Measurements from ENCODE around the gene ESRRA.
"Not testable (repeated sequence)": the region's sequence is repeated elsewhere in the genome, so short reads cannot be mapped to it uniquely, and the experiment has no call there.

Gene ESRRA

DNA sequence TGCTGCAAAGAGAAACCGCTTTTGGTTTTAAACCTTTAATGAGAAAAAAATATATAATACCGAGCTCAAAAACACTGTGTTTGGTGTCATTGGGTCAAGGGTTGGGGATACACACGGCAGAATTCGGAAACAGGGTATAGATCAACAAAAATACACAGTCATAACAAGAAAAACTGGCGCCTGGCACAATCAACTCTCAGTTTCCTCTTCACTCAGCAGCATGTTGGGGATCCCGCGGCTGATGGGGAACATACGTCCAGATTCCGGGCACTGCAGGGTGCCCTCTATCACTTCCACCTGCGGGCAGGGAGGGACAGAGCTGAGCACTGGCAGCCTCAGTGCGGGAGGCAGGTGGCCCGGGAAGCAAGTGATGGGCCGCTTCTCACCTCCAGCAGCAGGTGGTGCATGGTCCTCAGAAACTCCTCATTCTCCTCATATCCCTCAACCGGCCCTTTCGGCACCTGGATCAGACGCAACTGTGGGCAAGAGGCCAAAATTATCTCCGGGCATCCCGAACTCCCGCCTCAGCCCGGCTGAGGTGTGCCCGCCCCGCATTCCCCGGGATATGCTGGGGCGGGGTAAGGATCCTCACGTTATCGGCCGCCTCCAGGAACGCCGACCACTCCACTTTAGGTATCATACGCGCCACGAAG, 11.5 kb downstream of the ESRRA start:
- H3K9ac ChIP-seq (ENCODE audit: low read length in 2 of 2): peak overlapping the region; percentile 96 to 98
- no peaks in the 10 kb centered on the region for H3K27me3 ChIP-seq (ENCODE audit: control insufficient read depth in 1 of 2, insufficient read depth in 2 of 2, low read length in 2 of 2)
- H3K4me1 ChIP-seq (ENCODE audit: control insufficient read depth, insufficient read depth, low read length): peaks cover 25% of the 10 kb centered on the region
- peak overlapping the region; percentile 99 for H3K27ac ChIP-seq (ENCODE audit: low read length)
- H3K36me3 ChIP-seq (ENCODE audit: control insufficient read depth in 2 of 2, insufficient read depth in 2 of 2, low read length in 2 of 2): peaks cover 10 to 16% of the 10 kb centered on the region in 2 donors
- no peaks in the 10 kb centered on the region for H3K9me3 ChIP-seq (ENCODE audit: control insufficient read depth in 2 of 2, low read length in 2 of 2)
- H3K4me3 ChIP-seq (ENCODE audit: low read length in 2 of 2): peak overlapping the region; percentile 91 to 97

DNA sequence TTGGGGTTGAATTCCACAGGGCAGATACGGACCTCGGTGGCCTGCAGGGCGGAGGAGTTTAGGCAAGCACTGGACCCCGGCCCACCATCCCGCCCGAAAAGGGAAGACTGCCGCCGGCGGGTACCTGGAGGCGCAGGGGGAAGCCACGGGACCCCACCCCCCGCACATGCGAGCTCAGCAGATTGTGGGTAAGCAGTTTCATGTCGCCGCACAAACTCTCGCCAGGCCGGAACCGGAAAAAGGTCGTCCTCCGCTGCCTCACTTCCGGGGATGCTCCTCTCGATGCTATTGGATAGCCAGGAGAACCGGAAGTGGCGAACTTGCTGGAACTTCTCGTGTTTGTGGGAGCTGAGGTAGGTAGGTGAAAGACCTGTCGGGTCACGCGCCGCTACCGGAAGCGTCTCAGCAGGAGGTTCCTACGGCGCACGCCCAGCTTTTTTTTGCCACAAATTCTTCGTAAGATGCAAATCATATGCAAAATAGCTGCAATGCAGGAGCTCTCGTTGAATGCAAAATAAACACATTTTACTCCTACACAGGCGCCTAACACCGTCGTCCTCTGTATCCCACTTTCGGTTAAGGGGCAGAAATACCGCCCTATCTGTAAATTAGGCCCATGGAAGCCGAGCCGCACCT, 12.1 kb downstream of the ESRRA start, which contains the start of gene TRMT112:
Gene TRMT112, minus strand, starts transcription at position 235 of the 636 bp plus-strand sequence. Its CDS starts 33 bp downstream, at position 202.
- Histone ChIP-seq H3K36me3 (ENCODE audit: control insufficient read depth in 2 of 2, insufficient read depth in 2 of 2, low read length in 2 of 2) (peaks cover 10 to 16% of the 10 kb centered on the region in 2 donors), H3K27ac (ENCODE audit: low read length) (peak within 1 kb of the TSS; percentile 99), H3K9ac (ENCODE audit: low read length in 2 of 2) (peak within 1 kb of the TSS; percentile 96 to 98), H3K27me3 (ENCODE audit: control insufficient read depth in 1 of 2, insufficient read depth in 2 of 2, low read length in 2 of 2) (no peaks in the 10 kb centered on the region), H3K4me1 (ENCODE audit: control insufficient read depth, insufficient read depth, low read length) (peaks cover 25% of the 10 kb centered on the region), H3K4me3 (ENCODE audit: low read length in 2 of 2) (peak within 1 kb of the TSS; percentile 91 to 97), H3K9me3 (ENCODE audit: control insufficient read depth in 2 of 2, low read length in 2 of 2) (no peaks in the 10 kb centered on the region)

DNA sequence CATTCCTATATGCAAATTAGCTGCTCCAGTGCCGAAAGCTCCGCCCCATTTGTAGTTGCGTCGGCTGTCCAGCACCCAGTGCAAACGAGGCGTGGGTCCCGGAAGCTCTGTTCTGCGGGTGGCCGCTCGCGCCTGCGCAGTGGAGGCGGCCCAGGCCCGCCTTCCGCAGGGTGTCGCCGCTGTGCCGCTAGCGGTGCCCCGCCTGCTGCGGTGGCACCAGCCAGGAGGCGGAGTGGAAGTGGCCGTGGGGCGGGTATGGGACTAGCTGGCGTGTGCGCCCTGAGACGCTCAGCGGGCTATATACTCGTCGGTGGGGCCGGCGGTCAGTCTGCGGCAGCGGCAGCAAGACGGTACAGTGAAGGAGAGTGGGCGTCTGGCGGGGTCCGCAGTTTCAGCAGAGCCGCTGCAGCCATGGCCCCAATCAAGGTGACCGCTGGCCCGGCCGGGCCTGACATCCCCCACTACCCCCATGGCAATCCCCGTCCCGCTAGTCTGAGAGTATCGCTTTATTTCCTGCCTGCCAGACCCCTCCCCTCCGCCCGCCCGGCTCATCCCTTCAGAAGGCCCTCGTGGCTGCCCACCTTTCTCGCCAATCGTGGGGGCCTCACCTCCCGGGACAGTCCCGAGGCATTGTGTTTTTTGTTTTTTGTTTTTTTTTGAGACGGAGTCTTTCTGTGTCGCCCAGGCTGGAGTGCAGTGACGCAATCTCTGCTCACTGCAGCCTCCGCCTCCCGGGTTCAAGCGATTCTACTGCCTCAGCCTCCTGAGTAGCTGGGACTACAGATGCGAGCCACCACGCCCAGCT, 12.8 kb downstream of the ESRRA start, which contains the start of gene PRDX5:
Gene PRDX5, plus strand, starts transcription at position 161 of the 805 bp plus-strand sequence. Its CDS starts 95 bp downstream, at position 256.
- H3K9ac ChIP-seq (ENCODE audit: low read length in 2 of 2): peak within 1 kb of the TSS; percentile 96 to 98
- peak within 1 kb of the TSS; percentile 99 for H3K27ac ChIP-seq (ENCODE audit: low read length)
- H3K27me3 ChIP-seq (ENCODE audit: control insufficient read depth in 1 of 2, insufficient read depth in 2 of 2, low read length in 2 of 2): no peaks in the 10 kb centered on the region
- no peaks in the 10 kb centered on the region for H3K9me3 ChIP-seq (ENCODE audit: control insufficient read depth in 2 of 2, low read length in 2 of 2)
- peak within 1 kb of the TSS; percentile 91 to 97 for H3K4me3 ChIP-seq (ENCODE audit: low read length in 2 of 2)
- peaks cover 10 to 16% of the 10 kb centered on the region in 2 donors for H3K36me3 ChIP-seq (ENCODE audit: control insufficient read depth in 2 of 2, insufficient read depth in 2 of 2, low read length in 2 of 2)
- peaks cover 24% of the 10 kb centered on the region for H3K4me1 ChIP-seq (ENCODE audit: control insufficient read depth, insufficient read depth, low read length)

DNA sequence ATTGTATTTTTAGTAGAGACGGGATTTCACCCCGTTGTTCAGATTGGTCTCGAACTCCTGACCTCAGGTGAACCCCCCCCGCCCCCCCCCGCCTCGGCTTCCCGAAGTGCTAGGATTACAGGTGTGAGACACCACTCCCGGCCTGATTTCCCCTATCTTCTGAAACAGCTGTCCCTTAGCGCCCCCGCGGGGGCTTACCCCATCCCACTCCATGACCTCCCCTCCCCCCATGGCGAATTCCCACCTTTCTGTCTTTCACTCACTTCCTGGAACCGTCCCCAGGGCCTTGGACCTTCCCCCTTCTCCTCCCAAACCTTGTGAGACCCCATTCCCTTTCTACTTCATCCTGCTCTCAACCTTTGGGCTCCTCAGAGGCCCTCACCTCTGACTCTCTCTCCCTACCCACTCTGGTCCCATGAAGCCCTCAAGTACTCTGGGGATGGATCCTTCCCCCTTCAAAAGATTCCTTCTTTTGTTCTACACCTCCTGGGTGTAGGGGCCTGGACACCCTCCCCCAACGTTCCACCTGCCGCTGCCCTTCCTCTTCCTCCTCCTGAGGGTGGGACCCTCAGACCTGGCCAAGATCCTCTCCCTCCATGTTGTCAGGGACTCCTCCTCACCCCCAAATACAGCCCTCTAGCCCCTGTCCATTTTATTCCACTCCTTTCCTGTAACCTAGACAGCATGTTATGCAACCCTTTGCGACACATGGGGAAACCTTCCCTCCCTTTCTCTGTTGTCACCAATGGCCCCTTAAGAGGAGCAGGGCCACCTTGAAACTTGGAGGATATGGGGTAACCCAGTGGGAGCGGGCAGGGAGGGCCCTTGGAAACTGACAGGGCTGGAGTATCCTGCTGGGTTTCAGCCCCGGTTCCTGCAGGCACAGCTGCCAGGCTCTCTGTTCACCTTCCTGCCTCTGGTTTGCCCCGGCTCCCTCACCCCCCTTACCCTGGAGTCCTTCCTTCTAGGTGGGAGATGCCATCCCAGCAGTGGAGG, 13.7 kb downstream of the ESRRA start:
- Histone ChIP-seq H3K9me3 (ENCODE audit: control insufficient read depth in 2 of 2, low read length in 2 of 2) (no peaks in the 10 kb centered on the region), H3K27me3 (ENCODE audit: control insufficient read depth in 1 of 2, insufficient read depth in 2 of 2, low read length in 2 of 2) (no peaks in the 10 kb centered on the region), H3K36me3 (ENCODE audit: control insufficient read depth in 2 of 2, insufficient read depth in 2 of 2, low read length in 2 of 2) (peaks cover 10 to 14% of the 10 kb centered on the region in 2 donors), H3K27ac (ENCODE audit: low read length) (peak overlapping the region; percentile 46), H3K9ac (ENCODE audit: low read length in 2 of 2) (peak overlapping the region; percentile 96 to 98), H3K4me3 (ENCODE audit: low read length in 2 of 2) (peak overlapping the region; percentile 91 to 97), H3K4me1 (ENCODE audit: control insufficient read depth, insufficient read depth, low read length) (peaks cover 22% of the 10 kb centered on the region)

DNA sequence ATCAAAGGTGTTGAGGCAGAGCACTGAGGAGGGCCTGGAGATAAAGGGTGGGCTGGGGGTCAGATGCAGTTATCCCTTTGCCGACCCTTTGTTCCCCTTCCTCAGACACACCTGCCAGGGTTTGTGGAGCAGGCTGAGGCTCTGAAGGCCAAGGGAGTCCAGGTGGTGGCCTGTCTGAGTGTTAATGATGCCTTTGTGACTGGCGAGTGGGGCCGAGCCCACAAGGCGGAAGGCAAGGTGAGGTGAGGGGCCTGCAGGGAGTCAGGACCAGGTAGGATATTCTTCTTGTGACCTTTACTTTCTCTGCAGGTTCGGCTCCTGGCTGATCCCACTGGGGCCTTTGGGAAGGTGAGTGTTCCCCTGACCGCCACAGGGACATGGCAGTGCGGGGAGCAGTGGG, 15.2 kb downstream of the ESRRA start:
- peaks cover under 1 to 7% of the 10 kb centered on the region in 2 donors for H3K36me3 ChIP-seq (ENCODE audit: control insufficient read depth in 2 of 2, insufficient read depth in 2 of 2, low read length in 2 of 2)
- H3K9me3 ChIP-seq (ENCODE audit: control insufficient read depth in 2 of 2, low read length in 2 of 2): no peaks in the 10 kb centered on the region
- H3K4me3 ChIP-seq (ENCODE audit: low read length in 2 of 2): no peak overlapping the region
- H3K4me1 ChIP-seq (ENCODE audit: control insufficient read depth, insufficient read depth, low read length): peaks cover 22% of the 10 kb centered on the region
- no peak overlapping the region for H3K9ac ChIP-seq (ENCODE audit: low read length in 2 of 2)
- no peak overlapping the region for H3K27ac ChIP-seq (ENCODE audit: low read length)
- no peaks in the 10 kb centered on the region for H3K27me3 ChIP-seq (ENCODE audit: control insufficient read depth in 1 of 2, insufficient read depth in 2 of 2, low read length in 2 of 2)

DNA sequence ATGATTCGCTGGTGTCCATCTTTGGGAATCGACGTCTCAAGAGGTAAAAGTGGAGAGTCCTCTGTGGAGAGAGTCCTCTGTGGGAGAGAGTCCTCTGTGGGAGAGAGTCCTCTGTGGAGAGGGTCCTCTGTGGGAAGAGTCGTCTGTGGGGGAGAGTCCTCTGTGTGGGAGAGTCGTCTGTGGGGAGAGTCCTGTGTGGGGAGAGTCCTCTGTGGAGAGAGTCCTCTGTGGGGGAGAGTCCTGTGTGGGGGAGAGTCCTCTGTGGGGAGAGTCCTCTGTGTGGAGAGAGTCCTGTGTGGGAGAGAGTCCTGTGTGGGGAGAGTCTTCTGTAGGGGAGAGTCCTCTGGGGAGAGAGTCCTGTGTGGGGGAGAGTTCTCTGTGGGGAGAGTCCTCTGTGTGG, 15.7 kb downstream of the ESRRA start:
- no peaks in the 10 kb centered on the region for H3K27me3 ChIP-seq (ENCODE audit: control insufficient read depth in 1 of 2, insufficient read depth in 2 of 2, low read length in 2 of 2)
- H3K27ac ChIP-seq (ENCODE audit: low read length): no peak overlapping the region
- H3K4me1 ChIP-seq (ENCODE audit: control insufficient read depth, insufficient read depth, low read length): peaks cover 22% of the 10 kb centered on the region
- no peaks in the 10 kb centered on the region for H3K9me3 ChIP-seq (ENCODE audit: control insufficient read depth in 2 of 2, low read length in 2 of 2)
- no peak overlapping the region for H3K9ac ChIP-seq (ENCODE audit: low read length in 2 of 2)
- peaks cover 0 to 6% of the 10 kb centered on the region in 2 donors for H3K36me3 ChIP-seq (ENCODE audit: control insufficient read depth in 2 of 2, insufficient read depth in 2 of 2, low read length in 2 of 2)
- no peak overlapping the region for H3K4me3 ChIP-seq (ENCODE audit: low read length in 2 of 2)

DNA sequence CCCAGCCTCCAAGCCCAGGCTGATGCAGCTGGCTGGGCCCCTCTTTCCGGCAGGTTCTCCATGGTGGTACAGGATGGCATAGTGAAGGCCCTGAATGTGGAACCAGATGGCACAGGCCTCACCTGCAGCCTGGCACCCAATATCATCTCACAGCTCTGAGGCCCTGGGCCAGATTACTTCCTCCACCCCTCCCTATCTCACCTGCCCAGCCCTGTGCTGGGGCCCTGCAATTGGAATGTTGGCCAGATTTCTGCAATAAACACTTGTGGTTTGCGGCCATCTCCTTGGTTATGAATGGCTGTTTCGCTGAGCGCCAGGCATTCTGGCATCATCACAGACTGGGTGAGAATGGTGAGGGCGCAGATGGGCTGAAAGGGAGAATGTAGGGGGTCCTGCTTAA, 16.2 kb downstream of the ESRRA start:
- Histone ChIP-seq H3K4me1 (ENCODE audit: control insufficient read depth, insufficient read depth, low read length) (peaks cover 17% of the 10 kb centered on the region), H3K4me3 (ENCODE audit: low read length in 2 of 2) (no peak overlapping the region), H3K9me3 (ENCODE audit: control insufficient read depth in 2 of 2, low read length in 2 of 2) (no peaks in the 10 kb centered on the region), H3K9ac (ENCODE audit: low read length in 2 of 2) (no peak overlapping the region), H3K27ac (ENCODE audit: low read length) (no peak overlapping the region), H3K27me3 (ENCODE audit: control insufficient read depth in 1 of 2, insufficient read depth in 2 of 2, low read length in 2 of 2) (no peaks in the 10 kb centered on the region), H3K36me3 (ENCODE audit: control insufficient read depth in 2 of 2, insufficient read depth in 2 of 2, low read length in 2 of 2) (peaks cover 0 to 4% of the 10 kb centered on the region in 2 donors)

DNA sequence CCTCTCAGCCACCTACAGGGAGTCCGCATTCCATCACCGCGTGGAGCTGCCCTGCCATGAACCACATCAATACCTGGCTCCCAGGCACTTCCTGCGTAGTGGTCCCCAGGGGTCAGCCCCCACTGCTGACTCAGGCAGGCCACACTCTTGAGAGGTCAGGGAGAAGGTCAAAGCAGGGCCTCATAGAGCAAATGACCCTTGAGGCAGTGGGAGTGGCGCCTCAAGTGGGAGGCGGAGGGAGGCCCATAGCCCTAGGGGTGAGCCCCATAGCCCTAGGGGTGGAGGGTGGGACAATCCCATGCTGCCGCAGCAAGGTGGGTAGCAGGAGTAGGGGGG, 17.6 kb downstream of the ESRRA start:
- Histone ChIP-seq H3K9me3 (ENCODE audit: control insufficient read depth in 2 of 2, low read length in 2 of 2) (no peaks in the 10 kb centered on the region), H3K27ac (ENCODE audit: low read length) (no peak overlapping the region), H3K4me3 (ENCODE audit: low read length in 2 of 2) (no peak overlapping the region), H3K4me1 (ENCODE audit: control insufficient read depth, insufficient read depth, low read length) (peaks cover 8% of the 10 kb centered on the region), H3K36me3 (ENCODE audit: control insufficient read depth in 2 of 2, insufficient read depth in 2 of 2, low read length in 2 of 2) (peaks cover 0 to 4% of the 10 kb centered on the region in 2 donors), H3K9ac (ENCODE audit: low read length in 2 of 2) (no peak overlapping the region), H3K27me3 (ENCODE audit: control insufficient read depth in 1 of 2, insufficient read depth in 2 of 2, low read length in 2 of 2) (no peaks in the 10 kb centered on the region)

DNA sequence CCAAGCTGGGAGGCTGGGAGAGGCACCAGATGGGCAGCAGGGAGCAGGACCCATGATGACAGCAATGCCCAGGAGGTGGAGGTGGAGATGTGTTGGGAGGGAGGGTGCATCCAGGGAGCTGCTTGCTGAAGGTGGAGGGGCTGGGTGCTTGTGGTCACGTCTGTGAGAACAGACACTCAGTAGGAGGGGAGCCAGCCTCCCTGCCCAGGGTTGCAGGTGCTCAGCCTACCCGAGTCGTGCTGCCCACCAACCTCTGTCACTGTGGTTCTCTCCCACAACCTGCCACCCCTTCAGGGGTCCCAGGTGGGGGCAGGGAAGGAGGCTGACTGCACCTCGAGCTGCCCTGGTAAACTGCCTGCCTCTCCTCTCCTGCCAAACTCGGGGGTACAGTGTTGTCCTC, 18.0 kb downstream of the ESRRA start:
- H3K36me3 ChIP-seq (ENCODE audit: control insufficient read depth in 2 of 2, insufficient read depth in 2 of 2, low read length in 2 of 2): peaks cover 0 to 4% of the 10 kb centered on the region in 2 donors
- H3K9ac ChIP-seq (ENCODE audit: low read length in 2 of 2): no peak overlapping the region
- H3K27me3 ChIP-seq (ENCODE audit: control insufficient read depth in 1 of 2, insufficient read depth in 2 of 2, low read length in 2 of 2): no peaks in the 10 kb centered on the region
- H3K4me3 ChIP-seq (ENCODE audit: low read length in 2 of 2): no peak overlapping the region
- no peaks in the 10 kb centered on the region for H3K9me3 ChIP-seq (ENCODE audit: control insufficient read depth in 2 of 2, low read length in 2 of 2)
- peaks cover 8% of the 10 kb centered on the region for H3K4me1 ChIP-seq (ENCODE audit: control insufficient read depth, insufficient read depth, low read length)
- no peak overlapping the region for H3K27ac ChIP-seq (ENCODE audit: low read length)

DNA sequence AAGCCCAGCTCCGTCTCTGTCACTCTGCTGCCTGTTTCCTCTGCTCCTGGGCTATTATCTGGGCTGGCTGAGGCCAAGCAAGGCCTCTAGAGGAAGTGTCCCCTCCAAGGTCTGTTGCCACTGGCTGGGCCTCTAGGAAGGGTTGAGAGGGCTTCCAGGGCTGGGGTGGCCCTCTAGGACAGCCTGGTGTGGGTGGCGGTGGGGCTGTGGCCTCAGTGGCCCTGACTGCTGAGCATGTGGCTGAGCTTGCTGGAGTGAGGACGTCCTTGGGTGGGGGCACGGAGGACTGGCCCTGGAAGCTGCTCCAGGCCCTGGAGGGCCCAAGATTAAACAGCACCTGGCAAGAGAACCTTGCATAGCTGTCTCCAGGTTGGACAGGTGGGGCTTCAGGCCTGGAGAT, 18.7 kb downstream of the ESRRA start:
- not testable (repeated sequence) for H3K4me3 ChIP-seq (ENCODE audit: low read length in 2 of 2); H3K9me3 ChIP-seq (ENCODE audit: control insufficient read depth in 2 of 2, low read length in 2 of 2); H3K36me3 ChIP-seq (ENCODE audit: control insufficient read depth in 2 of 2, insufficient read depth in 2 of 2, low read length in 2 of 2); H3K27ac ChIP-seq (ENCODE audit: low read length); H3K4me1 ChIP-seq (ENCODE audit: control insufficient read depth, insufficient read depth, low read length); H3K27me3 ChIP-seq (ENCODE audit: control insufficient read depth in 1 of 2, insufficient read depth in 2 of 2, low read length in 2 of 2); H3K9ac ChIP-seq (ENCODE audit: low read length in 2 of 2)
